Daoy (cell line): ENCODE data around the gene SASS6. TPM values are rescaled to one million over a fixed set of nuclear protein-coding genes. Genes with fewer than 3 reads are reported as not detected.
"Not testable (repeated sequence)": the region's sequence is repeated elsewhere in the genome, so short reads cannot be mapped to it uniquely, and the experiment has no call there.

Experiments
- DNase-seq: peaks from one replicate; pipeline ENCODE4 v3.0.0-alpha.2; 2015; ENCODE audit warnings: low read depth
- total RNA-seq: library from RNA; depleted of rRNA; stranded (reverse); fragments of >200 nt; shearing (Covaris generic); gene quantifications from 2 replicates; pipeline ENCODE4 v1.2.3, GENCODE V29; 2014

SASS6 gene
- total RNA-seq, 1 experiment from 2014 or later: 27.5 TPM

GRCh38 chr1:100107696-100108095 lies 25.0 kb downstream of the SASS6 start:
- DNase-seq: no peak

GRCh38 chr1:100101564-100101963 lies 31.2 kb downstream of the SASS6 start:
- no peak for DNase-seq

DNA sequence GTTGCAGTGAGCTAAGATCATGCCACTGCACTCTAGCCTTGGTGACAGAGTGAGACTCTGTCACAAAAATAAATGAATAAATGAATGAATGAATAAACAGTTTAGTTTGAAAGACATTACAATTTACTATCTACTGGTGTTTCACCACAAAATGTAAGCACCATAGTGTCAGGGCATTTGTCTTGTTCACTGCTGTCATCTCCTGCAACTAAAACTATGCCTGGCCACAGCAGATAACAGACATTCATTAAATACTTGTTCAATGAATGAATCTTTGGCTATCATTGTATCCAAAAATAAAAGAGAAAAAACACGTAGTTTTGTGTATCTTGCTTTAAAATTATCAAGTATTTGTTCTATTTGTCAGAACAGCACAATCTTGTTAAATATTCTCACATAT lies 32.5 kb downstream of the SASS6 start:
- DNase-seq: no peak

GRCh38 chr1:100090471-100090870 lies 42.3 kb downstream of the SASS6 start:
- DNase-seq: no peak

- no peak for DNase-seq
Measured at GRCh38 chr1:100089082-100089481, 43.6 kb downstream of the SASS6 start.

DNA sequence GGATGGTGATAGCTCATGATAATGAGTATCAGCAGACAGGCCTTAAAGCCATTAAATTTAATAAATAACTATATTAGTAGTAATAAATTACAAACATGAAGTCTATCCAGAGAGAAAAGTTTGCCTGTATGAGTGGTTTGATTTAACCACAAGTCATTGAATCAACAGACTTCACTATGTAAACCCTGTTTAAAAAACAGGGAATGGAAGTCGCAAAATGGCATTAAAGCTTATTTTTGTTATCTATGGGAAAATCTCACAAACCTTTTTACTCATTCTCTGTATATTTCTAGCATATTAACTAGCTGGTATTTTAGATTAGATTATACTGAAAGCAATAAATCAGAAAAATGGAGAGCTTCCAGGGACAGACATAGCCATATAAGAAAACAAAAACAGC lies 45.3 kb downstream of the SASS6 start:
- DNase-seq: no peak

GRCh38 chr1:100080331-100080730 lies 52.4 kb downstream of the SASS6 start:
- DNase-seq: no peak

GRCh38 chr1:100077531-100077930 lies 55.2 kb downstream of the SASS6 start:
- DNase-seq: no peak

DNA sequence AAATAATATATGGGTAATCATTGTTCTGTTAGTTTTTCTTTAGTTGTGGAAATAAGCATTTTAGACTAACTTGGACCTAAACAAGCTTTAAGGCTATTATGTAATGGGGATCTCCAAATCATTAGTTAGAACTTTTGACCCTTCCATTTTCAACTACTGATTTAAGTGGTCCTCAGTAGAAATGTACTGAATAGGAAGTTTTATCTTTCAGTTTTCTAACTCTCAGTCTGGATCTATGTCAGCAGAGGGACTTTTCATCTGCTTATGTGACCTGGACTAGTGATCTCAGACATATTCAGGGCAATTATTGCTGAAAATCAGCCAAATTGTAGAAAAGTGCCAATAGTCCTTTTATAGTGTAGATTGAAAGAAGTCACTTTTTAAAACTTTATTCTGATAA lies 56.0 kb downstream of the SASS6 start:
- no peak for DNase-seq

DNA sequence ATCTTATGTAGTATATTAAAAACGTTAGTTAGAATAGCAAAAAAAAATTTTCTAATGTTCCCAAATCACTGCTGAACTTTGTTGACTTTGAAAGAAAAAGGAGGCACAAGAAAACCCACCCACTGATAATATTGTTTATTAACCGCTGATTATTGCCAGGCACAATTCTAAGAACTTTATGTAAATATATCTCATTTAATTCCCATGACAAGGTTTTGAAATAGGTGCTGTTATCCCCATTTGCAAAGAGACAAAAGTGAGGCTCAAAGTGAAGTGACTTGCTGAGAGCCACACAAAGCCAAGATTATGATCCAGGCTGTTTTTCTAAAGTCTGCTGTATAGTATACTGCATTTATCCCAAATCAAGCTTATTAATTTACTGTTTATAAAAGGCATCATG lies 56.4 kb downstream of the SASS6 start:
- DNase-seq: no peak

- no peak for DNase-seq
Measured at GRCh38 chr1:100075773-100076172, 57.0 kb downstream of the SASS6 start.

DNA sequence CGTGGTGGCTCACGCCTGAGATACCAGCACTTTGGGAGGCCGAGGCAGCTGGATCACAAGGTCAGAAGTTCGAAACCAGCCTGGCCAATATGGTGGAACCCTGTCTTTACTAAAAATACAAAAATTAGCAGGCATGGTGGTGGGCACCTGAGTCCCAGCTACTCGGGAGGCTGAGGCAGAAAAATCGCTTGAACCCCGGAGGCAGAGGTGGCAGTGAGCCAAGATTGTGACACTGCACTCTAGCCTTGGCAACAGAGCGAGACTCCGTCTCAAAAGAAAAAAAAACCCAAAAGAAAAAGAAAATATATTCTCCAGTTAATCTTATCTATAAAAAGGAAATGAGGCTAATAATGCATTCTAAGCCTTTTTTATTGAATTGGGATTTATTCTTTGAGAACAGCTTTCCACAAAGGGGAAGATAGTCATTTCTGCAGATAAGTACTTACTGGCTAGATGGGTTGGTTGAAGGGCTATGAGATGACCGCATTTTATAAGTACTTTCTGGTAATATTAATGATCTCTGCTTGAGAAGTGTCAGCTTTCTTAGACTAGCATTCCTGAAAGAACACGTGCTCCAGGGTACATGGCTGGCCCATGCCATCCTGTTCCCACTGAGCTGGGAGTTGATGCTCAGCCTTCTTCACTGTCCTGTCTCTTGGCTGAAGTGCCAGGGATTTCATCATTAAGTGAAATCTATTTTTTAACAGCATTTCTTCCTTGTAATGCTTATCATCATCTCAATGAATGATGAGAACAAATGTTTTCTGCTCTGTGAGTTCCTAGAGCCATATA lies 57.9 kb downstream of the SASS6 start:
- no peak for DNase-seq

- DNase-seq: no peak
Measured at GRCh38 chr1:100073531-100073930, 59.2 kb downstream of the SASS6 start.

GRCh38 chr1:100070201-100070939 lies 62.4 kb downstream of the SASS6 start:
- DNase-seq: no peak

DNA sequence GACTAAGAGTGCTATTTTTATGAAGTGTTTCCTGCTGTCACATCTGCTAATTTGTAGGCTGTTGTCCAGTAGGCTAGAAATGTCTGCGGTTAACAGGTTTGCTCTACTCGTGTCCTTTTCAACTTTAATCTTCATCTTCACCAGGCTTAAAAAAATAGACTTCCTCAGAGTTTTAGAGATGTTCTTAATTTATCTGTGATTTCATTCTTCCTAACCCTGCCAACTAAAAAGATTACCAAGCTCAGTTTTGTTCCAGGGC lies 66.8 kb downstream of the SASS6 start:
- no peak for DNase-seq

DNA sequence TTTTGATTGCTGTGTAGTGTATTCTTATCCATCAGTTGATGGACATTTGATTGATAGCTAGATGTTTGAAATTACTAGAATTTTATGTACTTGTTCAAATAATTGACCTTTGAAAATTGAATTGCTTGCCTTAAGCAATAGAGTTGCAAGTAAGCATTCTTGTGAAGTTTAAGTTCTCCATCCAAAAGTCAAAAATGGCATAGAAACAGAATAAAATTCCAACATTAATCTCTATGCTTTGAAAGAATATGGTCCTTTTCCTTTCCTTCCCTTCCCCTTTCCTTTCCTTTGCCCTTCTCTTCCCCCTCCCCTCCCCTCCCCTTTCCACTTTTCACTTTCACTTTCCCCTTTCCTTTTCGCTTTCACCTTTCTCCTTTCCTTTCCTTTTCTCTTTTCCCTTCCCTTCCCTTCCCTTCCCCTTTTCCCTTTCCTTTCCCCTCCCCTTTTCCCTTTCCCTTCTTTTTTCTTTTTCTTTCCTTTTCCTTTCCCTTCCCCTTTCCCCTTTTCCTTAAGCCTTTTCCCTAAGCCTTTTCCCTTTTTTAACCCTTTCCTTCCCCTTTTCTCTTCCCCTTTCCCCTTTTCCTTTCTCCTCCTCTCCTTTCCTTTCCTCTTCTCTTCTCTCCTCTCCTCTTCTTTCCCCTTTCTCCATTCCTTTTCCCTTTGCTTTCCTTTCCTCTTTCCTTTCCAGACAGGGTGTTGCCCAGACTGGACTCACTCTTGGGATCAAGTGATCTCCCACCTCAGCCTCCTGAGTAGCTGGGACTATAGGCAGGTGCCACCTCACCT lies 67.4 kb downstream of the SASS6 start:
- peak; percentile 34 for DNase-seq

DNA sequence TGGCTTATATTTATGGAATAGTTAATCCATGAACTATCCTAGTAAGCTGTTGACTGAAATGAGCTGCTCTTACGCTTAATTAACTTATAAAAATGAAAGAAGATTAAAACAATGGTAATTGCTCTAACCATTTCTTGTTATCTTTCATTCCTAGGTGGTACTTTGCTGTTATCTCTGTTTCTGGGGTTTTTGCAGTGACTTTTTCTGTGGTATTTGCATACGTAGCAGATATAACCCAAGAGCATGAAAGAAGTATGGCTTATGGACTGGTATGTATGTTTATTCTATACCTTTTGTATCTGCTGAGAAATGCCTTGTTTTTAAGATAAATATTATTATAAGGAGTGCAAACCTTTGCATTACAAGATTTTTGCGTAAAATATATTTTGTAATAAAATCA lies 71.0 kb downstream of the SASS6 start:
- no peak for DNase-seq

- no peak for DNase-seq
Measured at GRCh38 chr1:100053727-100054126, 79.0 kb downstream of the SASS6 start.

DNA sequence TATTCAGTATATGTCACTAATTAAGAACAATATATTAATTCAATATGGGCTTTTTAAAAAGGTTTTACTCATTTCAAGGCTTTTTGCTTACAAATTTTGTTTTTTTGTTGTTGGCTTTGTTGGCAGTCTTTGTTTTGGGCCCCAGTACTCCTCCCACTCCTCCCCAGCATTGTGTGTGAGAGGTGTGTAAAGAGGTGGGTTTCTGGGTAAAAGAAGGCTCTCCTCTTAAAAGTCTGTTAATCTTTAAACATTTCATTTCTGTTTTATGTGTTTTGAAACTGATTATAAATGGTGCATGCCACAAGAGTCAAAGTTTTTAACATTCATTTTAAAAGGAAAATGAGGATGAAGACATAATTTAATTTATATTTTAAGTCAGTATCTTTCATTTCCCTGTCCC lies 79.6 kb downstream of the SASS6 start:
- no peak for DNase-seq

- no peak for DNase-seq
Measured at GRCh38 chr1:100051893-100052292, 80.8 kb downstream of the SASS6 start.

- no peak for DNase-seq
Measured at GRCh38 chr1:100051401-100051800, 81.3 kb downstream of the SASS6 start.

GRCh38 chr1:100050139-100050538 lies 82.6 kb downstream of the SASS6 start:
- DNase-seq: no peak

GRCh38 chr1:100047235-100047708 lies 85.5 kb downstream of the SASS6 start:
- DNase-seq: not testable (repeated sequence)
